Smooth muscle cell of the coronary artery (primary cell): ENCODE results near the gene RIPOR2. TPM values are rescaled to one million over a fixed set of nuclear protein-coding genes. Genes with fewer than 3 reads are reported as not detected.

Experiments
- total RNA-seq: library from RNA; depleted of rRNA; stranded (reverse); fragments of >200 nt; gene quantifications from 2 replicates; pipeline ENCODE4 v1.2.3, GENCODE V29; 2014; ENCODE audit warnings: low replicate concordance

The RIPOR2 gene
- 0.23 TPM in 1 of 2 replicates, not detected in the other for total RNA-seq

GRCh38 chr6:24935366-24936152 is at the start of gene RIPOR2:
Gene RIPOR2 (minus strand): TSS chr6:24935960. CDS start chr6:24935898, 62 bp downstream.

GRCh38 chr6:24798740-24799540 is 136.8 kb downstream of the RIPOR2 start, which contains the start of gene ARMH2:
Gene ARMH2 (minus strand): TSS chr6:24798917. CDS start chr6:24798857, 60 bp downstream.

GRCh38 chr6:24774696-24775519 is 160.9 kb downstream of the RIPOR2 start, which contains the start of gene GMNN:
Gene GMNN (plus strand): TSS chr6:24774937. CDS start chr6:24777247, 2,310 bp downstream.

Other genes starting within 250 kb of the RIPOR2 start
- gene C6orf62, start 216.8 kb downstream of the RIPOR2 start, total RNA-seq: 39.3 and 73.7 TPM in 2 replicates
- 13.4 and 22.2 TPM in 2 replicates for gene GMNN, start 161.0 kb downstream of the RIPOR2 start, total RNA-seq
- not detected in 2 replicates for gene ARMH2, start 137.0 kb downstream of the RIPOR2 start, total RNA-seq